Measurements from ENCODE around the gene MAGEA12.
"Not testable (repeated sequence)": the region's sequence is repeated elsewhere in the genome, so short reads cannot be mapped to it uniquely, and the experiment has no call there.

The MAGEA12 gene

DNA sequence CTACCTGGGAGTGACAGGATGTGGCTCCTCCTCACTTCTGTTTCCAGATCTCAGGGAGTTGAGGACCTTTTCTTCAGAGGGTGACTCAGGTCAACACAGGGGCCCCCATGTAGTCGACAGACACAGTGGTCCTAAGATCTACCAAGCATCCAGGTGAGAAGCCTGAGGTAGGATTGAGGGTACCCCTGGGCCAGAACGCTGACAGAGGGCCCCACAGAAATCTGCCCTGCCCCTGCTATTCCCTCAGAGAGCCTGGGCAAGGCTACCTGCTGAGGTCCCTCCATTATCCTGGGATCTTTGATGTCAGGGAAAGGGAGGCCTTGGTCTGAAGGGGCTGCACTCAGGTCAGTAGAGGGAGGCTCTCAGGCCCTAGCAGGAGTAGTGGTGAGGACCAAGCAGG, 1.5 kb downstream of the MAGEA12 start:
- H3K36me3 ChIP-seq (ENCODE audit: control insufficient read depth, insufficient read depth, low read length): no peaks in the 10 kb centered on the region
- H3K4me3 ChIP-seq (ENCODE audit: low read length): no peak overlapping the region
- no peaks in the 10 kb centered on the region for H3K27me3 ChIP-seq (ENCODE audit: control insufficient read depth, insufficient read depth, low read length)
- WGBS (ENCODE audit: insufficient coverage, insufficient read length): no CpG with 5 or more reads among the region's 2 CpGs
- no peak overlapping the region for H3K27ac ChIP-seq (ENCODE audit: low read length)
- DNase-seq (ENCODE audit: low read depth, low spot score): no peak
- H3K9me3 ChIP-seq (ENCODE audit: control insufficient read depth, insufficient read depth, low read length): no peaks in the 10 kb centered on the region
- H3K4me1 ChIP-seq (ENCODE audit: control insufficient read depth, insufficient read depth, low read length): no peaks in the 10 kb centered on the region

DNA sequence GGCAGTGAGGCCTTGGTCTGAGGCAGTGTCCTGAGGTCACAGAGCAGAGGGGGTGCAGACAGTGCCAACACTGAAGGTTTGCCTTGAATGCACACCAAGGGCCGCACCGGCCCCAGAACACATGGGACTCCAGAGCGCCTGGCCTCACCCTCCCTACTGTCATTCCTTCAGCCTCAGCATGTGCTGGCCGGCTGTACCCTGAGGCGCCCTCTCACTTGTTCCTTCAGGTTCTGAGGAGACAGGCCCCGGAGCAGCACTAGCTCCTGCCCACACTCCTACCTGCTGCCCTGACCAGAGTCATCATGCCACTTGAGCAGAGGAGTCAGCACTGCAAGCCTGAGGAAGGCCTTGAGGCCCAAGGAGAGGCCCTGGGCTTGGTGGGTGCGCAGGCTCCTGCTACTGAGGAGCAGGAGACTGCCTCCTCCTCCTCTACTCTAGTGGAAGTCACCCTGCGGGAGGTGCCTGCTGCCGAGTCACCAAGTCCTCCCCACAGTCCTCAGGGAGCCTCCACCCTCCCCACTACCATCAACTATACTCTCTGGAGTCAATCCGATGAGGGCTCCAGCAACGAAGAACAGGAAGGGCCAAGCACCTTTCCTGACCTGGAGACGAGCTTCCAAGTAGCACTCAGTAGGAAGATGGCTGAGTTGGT, 2.4 kb downstream of the MAGEA12 start:
- H3K4me1 ChIP-seq (ENCODE audit: control insufficient read depth, insufficient read depth, low read length): no peaks in the 10 kb centered on the region
- no CpG with 5 or more reads among the region's 12 CpGs for WGBS (ENCODE audit: insufficient coverage, insufficient read length)
- H3K4me3 ChIP-seq (ENCODE audit: low read length): no peak overlapping the region
- H3K27ac ChIP-seq (ENCODE audit: low read length): no peak overlapping the region
- no peak for DNase-seq (ENCODE audit: low read depth, low spot score)
- no peaks in the 10 kb centered on the region for H3K27me3 ChIP-seq (ENCODE audit: control insufficient read depth, insufficient read depth, low read length)
- no peaks in the 10 kb centered on the region for H3K36me3 ChIP-seq (ENCODE audit: control insufficient read depth, insufficient read depth, low read length)
- H3K9me3 ChIP-seq (ENCODE audit: control insufficient read depth, insufficient read depth, low read length): no peaks in the 10 kb centered on the region

DNA sequence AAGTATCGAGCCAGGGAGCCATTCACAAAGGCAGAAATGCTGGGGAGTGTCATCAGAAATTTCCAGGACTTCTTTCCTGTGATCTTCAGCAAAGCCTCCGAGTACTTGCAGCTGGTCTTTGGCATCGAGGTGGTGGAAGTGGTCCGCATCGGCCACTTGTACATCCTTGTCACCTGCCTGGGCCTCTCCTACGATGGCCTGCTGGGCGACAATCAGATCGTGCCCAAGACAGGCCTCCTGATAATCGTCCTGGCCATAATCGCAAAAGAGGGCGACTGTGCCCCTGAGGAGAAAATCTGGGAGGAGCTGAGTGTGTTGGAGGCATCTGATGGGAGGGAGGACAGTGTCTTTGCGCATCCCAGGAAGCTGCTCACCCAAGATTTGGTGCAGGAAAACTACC, 3.0 kb downstream of the MAGEA12 start:
- H3K36me3 ChIP-seq (ENCODE audit: control insufficient read depth, insufficient read depth, low read length); H3K4me1 ChIP-seq (ENCODE audit: control insufficient read depth, insufficient read depth, low read length); H3K27me3 ChIP-seq (ENCODE audit: control insufficient read depth, insufficient read depth, low read length); H3K9me3 ChIP-seq (ENCODE audit: control insufficient read depth, insufficient read depth, low read length); H3K27ac ChIP-seq (ENCODE audit: low read length); H3K4me3 ChIP-seq (ENCODE audit: low read length); DNase-seq (ENCODE audit: low read depth, low spot score): not testable (repeated sequence)
- WGBS (ENCODE audit: insufficient coverage, insufficient read length): no CpG with 5 or more reads among the region's 12 CpGs

DNA sequence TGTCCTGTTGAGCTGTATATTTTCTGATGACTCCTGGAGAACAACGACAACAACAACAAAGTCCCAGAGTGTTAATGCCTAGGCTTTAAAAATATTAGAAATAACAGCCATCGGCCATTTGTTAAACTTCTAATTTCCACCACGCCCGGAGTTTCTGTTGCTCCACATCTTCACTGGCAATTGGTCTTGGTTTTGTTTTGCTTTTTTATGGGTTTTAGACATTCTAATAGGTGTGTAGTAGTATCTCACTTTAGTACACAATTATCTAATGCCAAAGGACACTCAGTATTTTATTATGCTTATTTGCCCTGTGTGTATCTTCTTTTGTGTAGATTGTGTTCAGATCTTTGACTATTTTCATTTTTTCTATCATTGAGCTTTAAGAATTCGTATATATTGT, 5.0 kb downstream of the MAGEA12 start:
- H3K9me3 ChIP-seq (ENCODE audit: control insufficient read depth, insufficient read depth, low read length): no peaks in the 10 kb centered on the region
- no peaks in the 10 kb centered on the region for H3K36me3 ChIP-seq (ENCODE audit: control insufficient read depth, insufficient read depth, low read length)
- no CpG with 5 or more reads among the region's 5 CpGs for WGBS (ENCODE audit: insufficient coverage, insufficient read length)
- no peak for DNase-seq (ENCODE audit: low read depth, low spot score)
- H3K4me3 ChIP-seq (ENCODE audit: low read length): no peak overlapping the region
- H3K27ac ChIP-seq (ENCODE audit: low read length): no peak overlapping the region
- H3K27me3 ChIP-seq (ENCODE audit: control insufficient read depth, insufficient read depth, low read length): no peaks in the 10 kb centered on the region
- no peaks in the 10 kb centered on the region for H3K4me1 ChIP-seq (ENCODE audit: control insufficient read depth, insufficient read depth, low read length)

DNA sequence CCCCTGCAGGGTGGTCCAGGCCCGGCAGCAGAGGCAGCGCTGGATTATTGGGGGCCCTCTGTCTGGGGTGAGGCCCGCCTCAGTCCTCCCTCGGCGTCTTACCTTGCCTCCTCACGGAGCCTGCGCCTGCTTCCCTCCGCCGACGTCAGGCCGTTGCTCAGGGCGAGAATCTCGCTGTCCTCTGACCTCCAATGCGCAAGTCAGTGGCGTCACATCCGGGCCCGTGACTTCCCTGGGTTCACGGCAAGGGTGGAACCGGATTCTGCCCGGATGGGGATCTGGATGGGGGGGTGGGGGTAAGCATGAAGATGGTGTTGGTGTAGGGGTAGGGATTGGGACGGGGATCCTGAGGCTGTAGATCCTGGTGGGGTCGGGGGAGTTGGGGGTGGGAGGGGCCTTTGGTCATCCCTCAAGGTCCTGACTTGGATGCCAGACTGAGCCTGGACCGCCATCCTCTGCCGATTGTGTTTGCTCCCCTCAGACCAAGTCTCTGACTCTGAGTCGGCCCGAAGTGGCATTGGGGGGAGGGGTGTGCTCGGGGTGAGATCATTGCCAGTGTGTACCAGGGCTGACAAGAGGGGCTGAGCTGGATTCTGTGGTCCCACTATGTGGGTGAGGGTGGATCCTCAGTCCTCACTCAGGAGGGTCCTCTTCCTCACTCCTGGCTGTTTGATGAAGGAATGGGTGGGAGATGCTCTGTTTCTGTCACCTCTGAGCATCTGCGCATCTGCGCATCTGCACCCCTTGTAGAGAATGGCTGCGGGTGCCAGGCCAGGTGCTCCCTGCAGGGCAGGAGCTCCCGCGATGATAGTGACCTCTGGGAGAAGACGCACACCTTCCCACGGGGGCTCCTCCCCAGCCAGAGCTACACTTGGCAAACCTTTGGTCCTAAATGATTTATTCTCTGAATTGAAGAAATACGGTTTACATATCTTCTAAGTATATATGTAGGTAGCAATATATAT, 20.4 kb downstream of the MAGEA12 start, which contains the start of gene MAGEA2:
Gene MAGEA2, minus strand, starts transcription at position 157 of the 965 bp plus-strand sequence. CDS start 2,479 bp downstream, outside the sequence.
- not testable (repeated sequence) for H3K4me3 ChIP-seq (ENCODE audit: low read length); H3K27me3 ChIP-seq (ENCODE audit: control insufficient read depth, insufficient read depth, low read length); H3K4me1 ChIP-seq (ENCODE audit: control insufficient read depth, insufficient read depth, low read length); H3K27ac ChIP-seq (ENCODE audit: low read length); H3K9me3 ChIP-seq (ENCODE audit: control insufficient read depth, insufficient read depth, low read length); H3K36me3 ChIP-seq (ENCODE audit: control insufficient read depth, insufficient read depth, low read length); DNase-seq (ENCODE audit: low read depth, low spot score)
- no CpG with 5 or more reads among the region's 35 CpGs for WGBS (ENCODE audit: insufficient coverage, insufficient read length)

DNA sequence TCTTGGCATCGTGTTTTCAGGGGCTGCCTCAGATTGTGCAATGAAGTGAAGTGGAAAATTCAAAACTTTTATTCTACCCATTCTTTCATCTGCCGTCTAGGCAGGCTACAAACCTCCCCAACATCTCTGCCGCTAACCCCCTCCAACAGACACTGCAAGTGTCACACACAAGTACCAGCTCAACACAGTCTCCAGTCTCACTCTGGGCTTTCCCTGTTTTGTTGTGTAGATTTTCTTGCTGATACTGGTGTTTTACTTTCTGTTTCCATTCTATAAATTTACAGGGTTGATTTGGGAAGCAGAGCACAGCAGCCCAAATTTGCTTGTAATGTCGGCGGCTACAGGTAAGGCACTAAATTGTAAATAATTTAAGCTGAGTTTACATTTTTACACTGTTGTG, 21.3 kb downstream of the MAGEA12 start:
- DNase-seq (ENCODE audit: low read depth, low spot score); H3K27ac ChIP-seq (ENCODE audit: low read length); H3K9me3 ChIP-seq (ENCODE audit: control insufficient read depth, insufficient read depth, low read length); H3K4me1 ChIP-seq (ENCODE audit: control insufficient read depth, insufficient read depth, low read length); H3K36me3 ChIP-seq (ENCODE audit: control insufficient read depth, insufficient read depth, low read length); H3K27me3 ChIP-seq (ENCODE audit: control insufficient read depth, insufficient read depth, low read length); H3K4me3 ChIP-seq (ENCODE audit: low read length): not testable (repeated sequence)
- WGBS (ENCODE audit: insufficient coverage, insufficient read length): no CpG with 5 or more reads among the region's 5 CpGs

DNA sequence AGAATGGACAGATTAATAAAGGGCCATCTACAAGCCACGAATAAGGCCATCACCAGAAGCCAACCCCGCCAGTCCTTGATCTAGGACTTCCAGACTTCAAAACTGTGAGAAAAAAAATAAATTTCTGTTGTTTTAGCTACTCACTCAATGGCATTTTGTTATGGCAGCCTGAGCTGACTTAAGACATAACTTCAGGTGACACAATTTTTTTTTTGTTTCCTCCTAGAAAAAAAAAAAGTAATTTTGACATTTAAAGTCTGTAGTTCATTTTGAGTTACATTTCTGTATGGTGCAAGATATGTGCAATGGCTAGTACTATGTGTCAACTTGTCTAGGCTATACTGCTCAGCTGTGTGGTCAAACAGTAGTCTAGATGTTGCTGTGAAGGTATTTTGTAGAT, 25.4 kb downstream of the MAGEA12 start, which contains the start of gene CSAG3:
Gene CSAG3, plus strand, starts transcription at position 301 of the 400 bp plus-strand sequence.
- not testable (repeated sequence) for H3K36me3 ChIP-seq (ENCODE audit: control insufficient read depth, insufficient read depth, low read length); H3K27me3 ChIP-seq (ENCODE audit: control insufficient read depth, insufficient read depth, low read length); H3K27ac ChIP-seq (ENCODE audit: low read length); H3K9me3 ChIP-seq (ENCODE audit: control insufficient read depth, insufficient read depth, low read length); DNase-seq (ENCODE audit: low read depth, low spot score); H3K4me3 ChIP-seq (ENCODE audit: low read length); H3K4me1 ChIP-seq (ENCODE audit: control insufficient read depth, insufficient read depth, low read length)
- WGBS (ENCODE audit: insufficient coverage, insufficient read length): no CpG with 5 or more reads among the region's 2 CpGs

DNA sequence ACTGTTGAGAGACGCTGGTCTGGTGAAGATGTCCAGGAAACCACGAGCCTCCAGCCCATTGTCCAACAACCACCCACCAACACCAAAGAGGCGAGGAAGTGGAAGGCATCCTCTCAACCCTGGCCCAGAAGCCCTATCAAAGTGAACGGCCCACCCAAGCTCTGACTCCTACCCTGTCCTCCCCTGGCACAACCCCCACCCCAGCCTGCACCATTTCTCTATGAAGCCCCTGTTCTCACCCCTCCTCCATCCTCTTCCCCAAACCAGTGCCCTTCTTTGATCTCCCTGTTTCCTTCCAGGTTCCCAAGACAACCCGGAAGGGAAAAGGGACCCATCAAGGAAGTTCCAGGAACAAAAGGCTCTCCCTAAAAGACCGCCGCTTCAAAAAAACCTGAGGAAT, 26.0 kb downstream of the MAGEA12 start:
- H3K27me3 ChIP-seq (ENCODE audit: control insufficient read depth, insufficient read depth, low read length); H3K36me3 ChIP-seq (ENCODE audit: control insufficient read depth, insufficient read depth, low read length); H3K4me3 ChIP-seq (ENCODE audit: low read length); H3K27ac ChIP-seq (ENCODE audit: low read length); H3K4me1 ChIP-seq (ENCODE audit: control insufficient read depth, insufficient read depth, low read length); H3K9me3 ChIP-seq (ENCODE audit: control insufficient read depth, insufficient read depth, low read length); DNase-seq (ENCODE audit: low read depth, low spot score): not testable (repeated sequence)
- WGBS (ENCODE audit: insufficient coverage, insufficient read length): no CpG with 5 or more reads among the region's 7 CpGs

DNA sequence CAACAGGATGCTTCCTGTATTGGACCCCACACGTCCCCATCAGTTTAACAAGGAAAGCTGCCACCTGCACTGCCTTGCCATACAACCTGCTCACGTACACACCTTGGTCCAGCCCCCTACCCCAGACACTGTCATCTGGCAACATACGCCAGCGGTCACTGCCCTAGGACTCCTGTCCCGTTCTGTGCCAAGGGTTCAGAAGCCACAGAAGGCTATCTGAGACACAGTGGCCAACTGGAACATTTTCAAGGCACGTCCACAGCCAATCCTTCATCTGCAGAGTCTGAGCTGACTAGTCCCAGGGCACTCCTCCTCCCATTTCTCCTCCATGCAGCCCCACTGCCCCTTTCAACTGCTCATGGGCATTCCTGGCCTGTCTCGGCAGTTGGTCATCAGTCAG, 28.0 kb downstream of the MAGEA12 start:
- H3K27ac ChIP-seq (ENCODE audit: low read length); H3K4me1 ChIP-seq (ENCODE audit: control insufficient read depth, insufficient read depth, low read length); H3K9me3 ChIP-seq (ENCODE audit: control insufficient read depth, insufficient read depth, low read length); H3K36me3 ChIP-seq (ENCODE audit: control insufficient read depth, insufficient read depth, low read length); H3K4me3 ChIP-seq (ENCODE audit: low read length); H3K27me3 ChIP-seq (ENCODE audit: control insufficient read depth, insufficient read depth, low read length); DNase-seq (ENCODE audit: low read depth, low spot score): not testable (repeated sequence)
- no CpG with 5 or more reads among the region's 7 CpGs for WGBS (ENCODE audit: insufficient coverage, insufficient read length)

DNA sequence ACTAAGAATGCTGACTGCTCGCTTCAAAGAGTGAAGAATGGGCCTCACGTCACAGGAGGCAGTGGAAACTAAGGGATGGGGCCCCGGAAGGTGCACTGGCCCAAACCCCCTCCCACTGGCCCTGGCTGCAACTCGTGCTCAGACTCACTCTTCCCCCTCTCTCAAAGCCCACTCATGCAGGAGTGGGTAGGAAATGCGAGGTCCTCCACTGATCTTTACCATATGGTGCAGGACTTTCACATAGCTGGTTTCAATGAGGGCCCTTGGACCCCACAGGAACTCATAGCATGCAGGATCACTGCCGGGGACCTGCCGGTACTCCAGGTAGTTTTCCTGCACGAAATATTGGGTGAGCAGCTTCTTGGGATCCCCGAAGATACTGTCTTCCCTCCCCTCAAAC, 33.0 kb downstream of the MAGEA12 start:
- not testable (repeated sequence) for H3K9me3 ChIP-seq (ENCODE audit: control insufficient read depth, insufficient read depth, low read length); DNase-seq (ENCODE audit: low read depth, low spot score); H3K27me3 ChIP-seq (ENCODE audit: control insufficient read depth, insufficient read depth, low read length); H3K27ac ChIP-seq (ENCODE audit: low read length); H3K4me3 ChIP-seq (ENCODE audit: low read length); H3K36me3 ChIP-seq (ENCODE audit: control insufficient read depth, insufficient read depth, low read length); H3K4me1 ChIP-seq (ENCODE audit: control insufficient read depth, insufficient read depth, low read length)
- WGBS (ENCODE audit: insufficient coverage, insufficient read length): no CpG with 5 or more reads among the region's 9 CpGs
